GM13977 (cell line): ENCODE data around the gene MPG.

Experiments
- DNase-seq: peaks from one replicate; pipeline ENCODE4 v3.0.0; 2012; ENCODE audit warnings: low spot score
- CTCF ChIP-seq: IDR thresholded peaks from 2 replicates; pipeline ENCODE4 v1.5.1; 2012; ENCODE audit warnings: mild to moderate bottlenecking, control low read depth; ENCODE audit not compliant: insufficient read depth; ENCODE audit errors: extremely low read depth, missing control alignments
- in situ Hi-C: fragments of 300-500 bp; cut with MboI; formaldehyde crosslinking; loops from one replicate; pipeline ENCODE4 v1.12.0; 2022; ENCODE audit warnings: low sequenced_read_pairs, low pct_unique_long_range_greater_than_20kb, mixed read lengths, inconsistent platforms; ENCODE audit not compliant: unreplicated experiment

Gene MPG

GRCh38 chr16:84718-85406, 6.8 kb downstream of the MPG start:
- TF ChIP-seq CTCF: no peak
- DNase-seq: peak; percentile 82
- in situ Hi-C loops: no loop called here

GRCh38 chr16:85407-85782, 7.4 kb downstream of the MPG start:
- in situ Hi-C loops: no loop called here
- TF ChIP-seq CTCF: no peak
- no peak for DNase-seq

- DNase-seq: no peak
- in situ Hi-C loops: no loop called here
- TF ChIP-seq CTCF: no peak
Measured at GRCh38 chr16:85865-86264, 7.8 kb downstream of the MPG start.

DNA sequence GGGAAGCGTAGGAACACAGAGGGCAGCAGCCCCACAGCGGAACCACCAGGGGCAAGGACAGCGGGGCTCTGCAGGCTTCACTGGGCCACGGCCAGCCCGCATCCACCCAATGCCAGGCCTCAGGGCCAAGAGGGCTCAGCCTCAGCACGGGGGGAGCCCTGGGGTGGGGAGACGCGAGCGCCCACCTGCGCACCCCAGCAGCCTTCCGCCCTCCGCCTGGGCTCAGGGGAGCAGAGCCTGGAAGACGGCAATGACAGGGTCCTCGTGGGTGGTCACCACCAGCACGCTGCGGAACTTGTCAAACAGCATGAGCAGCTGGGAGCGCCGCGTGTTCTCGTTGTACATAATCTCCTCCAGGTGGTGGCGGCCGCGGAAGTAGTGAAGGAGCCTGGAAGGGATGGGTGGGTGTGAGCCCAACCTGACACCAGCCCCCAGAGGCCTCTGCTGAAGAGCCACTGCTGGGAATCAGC, 8.5 kb downstream of the MPG start:
- in situ Hi-C loops: no loop called here
- no peak for DNase-seq
- no peak for TF ChIP-seq CTCF

GRCh38 chr16:88613-89012, 10.6 kb downstream of the MPG start:
- DNase-seq: no peak
- in situ Hi-C loops: no loop called here
- no peak for TF ChIP-seq CTCF

GRCh38 chr16:89391-90302, 11.6 kb downstream of the MPG start:
- TF ChIP-seq CTCF: no peak
- in situ Hi-C loops: no loop called here
- DNase-seq: no peak
